GM13977 (cell line): ENCODE results near the gene CYP51A1.
"Not testable (repeated sequence)": the region's sequence is repeated elsewhere in the genome, so short reads cannot be mapped to it uniquely, and the experiment has no call there.

Experiments
- DNase-seq: peaks from one replicate; pipeline ENCODE4 v3.0.0; 2012; ENCODE audit warnings: low spot score
- CTCF ChIP-seq: IDR thresholded peaks from 2 replicates; pipeline ENCODE4 v1.5.1; 2012; ENCODE audit warnings: mild to moderate bottlenecking, control low read depth; ENCODE audit not compliant: insufficient read depth; ENCODE audit errors: extremely low read depth, missing control alignments
- in situ Hi-C: fragments of 300-500 bp; cut with MboI; formaldehyde crosslinking; loops from one replicate; pipeline ENCODE4 v1.12.0; 2022; ENCODE audit warnings: low sequenced_read_pairs, low pct_unique_long_range_greater_than_20kb, mixed read lengths, inconsistent platforms; ENCODE audit not compliant: unreplicated experiment

The CYP51A1 gene

GRCh38 chr7:92134271-92135051, at the start of gene CYP51A1:
Gene CYP51A1, minus strand, starts transcription at chr7:92134477. Its CDS starts 113 bp downstream, at chr7:92134364.
- in situ Hi-C loops = no loop called here
- peak; percentile 92 for DNase-seq
- peak; percentile 14 for TF ChIP-seq CTCF

GRCh38 chr7:92178928-92179924, 44.9 kb upstream of the CYP51A1 start, which contains the start of gene LRRD1:
Gene LRRD1, minus strand, starts transcription at chr7:92179142. Its CDS starts 13,940 bp downstream, at chr7:92165202.
- peak; percentile 90 for DNase-seq
- in situ Hi-C loops = no loop called here
- TF ChIP-seq CTCF = peak; percentile 97

GRCh38 chr7:92177362-92177761, 43.1 kb upstream of the CYP51A1 start:
- DNase-seq = no peak
- TF ChIP-seq CTCF = no peak
- in situ Hi-C loops = no loop called here

- DNase-seq, in situ Hi-C loops: not testable (repeated sequence)
Observed at GRCh38 chr7:92169529-92169928, 35.3 kb upstream of the CYP51A1 start.

- no peak for DNase-seq
- no peak for TF ChIP-seq CTCF
- in situ Hi-C loops = no loop called here
Observed at GRCh38 chr7:92161271-92161670, 27.0 kb upstream of the CYP51A1 start.

- DNase-seq = no peak
- no peak for TF ChIP-seq CTCF
- in situ Hi-C loops = no loop called here
Observed at GRCh38 chr7:92158660-92159575, 24.6 kb upstream of the CYP51A1 start.
